GM21717 (cell line): ENCODE measurements around the gene FAM229A.

Experiments
- ATAC-seq: cut with Tn5 transposase; IDR thresholded peaks from one replicate; pipeline ENCODE4 v1.9.1; 2021; ENCODE audit warnings: mild to moderate bottlenecking, moderate library complexity; ENCODE audit not compliant: unreplicated experiment

The FAM229A gene

DNA sequence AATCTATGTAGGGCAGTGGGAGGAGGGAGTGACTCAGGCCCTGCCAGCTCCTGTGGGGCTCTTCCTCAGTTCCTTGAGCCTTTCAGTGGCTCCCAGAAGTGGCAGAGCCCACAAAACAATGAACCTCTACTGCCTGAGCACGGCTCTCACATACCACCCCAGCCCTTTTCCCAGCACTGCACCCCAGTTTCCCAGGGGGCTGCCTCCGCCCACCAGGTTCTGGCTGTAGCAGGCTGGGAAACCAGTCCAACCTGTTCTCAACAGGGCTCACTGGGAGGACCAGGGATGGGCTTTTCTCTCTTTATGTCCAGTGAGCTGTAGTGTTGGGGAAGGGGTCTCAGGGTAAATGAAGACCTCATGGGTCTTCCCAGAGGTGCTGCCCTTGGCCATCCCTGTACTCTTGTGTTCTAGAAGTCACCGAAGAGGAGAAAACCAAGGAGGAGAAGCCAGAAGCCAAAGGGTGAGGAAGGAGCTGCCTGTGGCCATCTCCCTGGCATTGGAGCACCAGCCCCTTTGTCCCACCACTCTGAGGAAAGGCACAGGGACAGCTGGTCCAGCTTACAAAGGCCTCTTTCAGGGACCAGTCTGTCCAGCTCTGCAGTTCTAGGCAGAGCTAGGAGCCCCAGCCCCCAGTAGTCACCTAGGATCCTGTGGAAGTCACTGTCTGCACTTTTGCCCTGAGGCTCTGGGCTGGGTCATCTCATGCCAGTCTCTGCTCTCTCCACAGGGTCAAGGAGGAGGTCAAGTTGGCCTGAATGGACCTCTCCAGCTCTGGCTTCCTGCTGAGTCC lies 29.8 kb downstream of the FAM229A start:
- ATAC-seq: no peak

DNA sequence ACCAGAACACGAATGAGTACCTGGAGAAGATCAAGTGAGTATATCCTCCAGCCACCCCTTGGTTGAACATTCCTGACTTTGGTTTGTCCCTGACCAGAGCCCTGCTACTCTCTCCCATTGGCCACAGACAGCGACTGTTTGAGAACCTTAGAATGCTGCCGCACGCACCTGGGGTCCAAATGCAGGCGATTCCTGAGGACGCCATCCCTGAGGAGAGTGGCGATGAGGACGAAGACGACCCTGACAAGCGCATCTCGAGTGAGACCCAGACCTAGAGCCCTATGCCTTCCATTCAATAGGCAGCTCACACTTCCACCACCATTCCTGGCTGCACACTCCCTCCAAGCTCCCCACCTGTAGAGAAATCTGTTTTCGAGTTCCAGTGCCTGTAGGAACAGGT lies 30.7 kb downstream of the FAM229A start:
- no peak for ATAC-seq

DNA sequence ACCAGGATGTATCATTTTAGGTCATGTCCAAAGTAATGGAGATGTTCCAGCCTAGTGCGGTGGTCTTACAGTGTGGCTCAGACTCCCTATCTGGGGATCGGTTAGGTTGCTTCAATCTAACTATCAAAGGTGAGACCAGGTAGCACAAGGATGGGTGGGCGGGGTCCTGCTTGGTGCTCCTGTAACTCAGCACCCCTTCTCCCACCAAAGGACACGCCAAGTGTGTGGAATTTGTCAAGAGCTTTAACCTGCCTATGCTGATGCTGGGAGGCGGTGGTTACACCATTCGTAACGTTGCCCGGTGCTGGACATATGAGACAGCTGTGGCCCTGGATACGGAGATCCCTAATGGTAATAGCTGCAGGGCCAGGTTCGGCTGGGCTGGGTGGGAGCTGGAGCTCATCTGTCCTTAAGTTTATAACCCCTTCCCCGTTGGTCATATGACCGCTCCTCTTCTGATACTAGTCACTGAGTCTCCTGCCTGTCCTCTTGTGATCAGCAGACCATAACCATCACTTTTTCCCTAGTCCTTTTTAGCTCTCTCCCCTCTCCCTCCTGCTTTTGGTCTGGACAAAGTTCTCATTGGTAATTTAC lies 31.6 kb downstream of the FAM229A start:
- no peak for ATAC-seq

DNA sequence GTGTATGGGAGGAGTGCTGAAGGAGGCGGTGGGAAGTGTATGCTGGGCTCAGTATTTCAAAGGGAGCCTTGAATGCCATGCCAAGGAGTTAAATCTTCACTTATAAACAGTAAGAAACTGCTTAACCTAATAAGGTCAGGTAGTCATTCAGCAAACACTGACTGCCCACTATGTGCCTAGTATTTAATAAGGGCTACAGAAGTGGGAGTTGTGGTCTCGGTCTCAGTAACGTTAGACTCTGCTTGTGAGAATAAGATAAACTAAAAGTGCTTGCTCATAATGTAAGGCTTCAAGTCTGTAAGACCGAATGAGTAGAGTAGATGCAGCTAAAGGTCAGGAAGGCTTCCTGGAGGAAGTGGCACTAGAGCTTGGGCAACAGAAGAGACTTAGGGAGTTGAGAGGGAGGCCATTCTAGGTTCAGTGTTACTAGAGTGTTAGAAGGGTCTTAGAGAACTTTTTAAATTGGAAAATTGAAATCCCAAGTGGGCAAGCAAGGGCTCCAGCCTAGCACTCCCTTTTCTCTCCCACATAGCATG lies 32.3 kb downstream of the FAM229A start:
- ATAC-seq: no peak

DNA sequence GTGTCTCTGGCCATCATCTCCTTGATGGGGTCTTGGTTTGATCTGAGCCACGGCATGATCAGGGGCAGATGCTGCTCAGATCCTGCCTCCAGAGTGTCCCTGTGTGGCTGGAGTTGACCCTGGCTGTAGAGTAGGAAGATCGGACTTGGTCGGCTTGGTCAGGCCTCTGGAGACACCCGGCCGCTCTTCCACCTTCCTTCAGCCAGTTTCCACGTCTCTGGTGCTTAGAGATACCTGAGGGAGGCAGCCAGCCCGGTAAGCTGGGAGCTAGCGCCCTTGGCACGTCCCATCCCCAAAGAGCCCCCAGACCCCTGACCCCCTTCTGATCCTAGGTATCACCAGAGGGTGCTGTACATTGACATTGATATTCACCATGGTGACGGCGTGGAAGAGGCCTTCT lies 35.1 kb downstream of the FAM229A start:
- ATAC-seq: no peak

DNA sequence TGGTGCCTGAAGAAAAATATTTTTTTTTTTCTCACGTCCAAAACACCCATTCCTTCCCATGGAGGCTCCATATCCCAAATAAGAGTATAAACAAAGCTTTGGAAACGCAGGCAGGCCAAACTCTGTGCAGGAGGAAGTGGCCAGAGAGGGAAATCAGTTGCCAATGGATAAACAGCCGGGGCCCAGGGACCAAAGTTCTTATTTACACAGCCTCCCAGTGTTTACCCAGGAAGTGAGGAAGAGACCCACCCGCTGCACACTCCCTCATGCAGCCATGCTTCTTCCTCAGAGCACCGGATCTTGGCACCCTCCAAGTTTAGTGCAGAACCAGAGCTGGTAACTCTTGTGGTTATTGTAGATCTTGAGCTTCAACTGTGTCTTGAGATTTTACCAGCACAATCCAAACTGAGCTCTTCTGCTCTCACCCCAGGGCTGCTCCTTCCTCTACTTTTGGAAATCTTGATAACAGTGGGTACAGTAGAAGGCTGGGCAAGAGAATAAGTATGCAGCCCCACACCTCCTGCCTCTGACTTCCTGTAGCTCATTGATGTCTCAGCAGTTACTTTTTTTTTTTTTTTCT lies 40.5 kb downstream of the FAM229A start:
- no peak for ATAC-seq

DNA sequence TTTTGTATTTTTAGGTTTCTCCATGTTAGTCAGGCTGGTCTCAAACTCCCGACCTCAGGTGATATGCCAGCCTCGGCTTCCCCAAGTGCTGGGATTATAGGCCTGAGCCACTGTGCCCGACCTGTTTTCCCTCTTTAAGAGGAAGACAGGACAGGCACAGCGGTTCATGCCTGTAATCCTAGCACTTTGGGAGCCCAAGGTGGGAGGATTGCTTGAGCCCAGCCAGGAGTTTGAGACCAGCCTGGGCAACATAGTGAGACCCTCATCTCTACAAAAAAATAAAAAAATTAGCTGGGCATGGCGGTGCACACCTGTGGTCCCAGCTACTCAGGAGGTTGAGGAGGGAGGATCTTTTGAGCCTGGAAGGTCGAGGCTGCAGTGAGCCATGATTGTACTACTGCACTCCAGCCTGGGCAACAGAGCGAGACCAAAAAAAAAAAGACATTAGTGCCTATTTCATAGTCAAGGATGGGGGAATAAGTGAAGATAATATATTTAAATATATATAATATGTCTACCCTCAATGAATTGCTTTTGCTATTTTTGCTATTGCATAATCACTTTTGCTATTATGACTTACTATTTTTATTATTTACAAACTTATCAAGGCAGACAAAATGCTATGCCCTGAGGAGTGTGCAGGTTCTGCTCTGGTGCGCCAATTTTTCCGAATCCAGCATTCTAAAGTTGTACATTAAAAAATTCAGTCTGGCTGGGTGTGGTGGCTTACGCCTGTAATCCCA lies 44.0 kb downstream of the FAM229A start:
- no peak for ATAC-seq

DNA sequence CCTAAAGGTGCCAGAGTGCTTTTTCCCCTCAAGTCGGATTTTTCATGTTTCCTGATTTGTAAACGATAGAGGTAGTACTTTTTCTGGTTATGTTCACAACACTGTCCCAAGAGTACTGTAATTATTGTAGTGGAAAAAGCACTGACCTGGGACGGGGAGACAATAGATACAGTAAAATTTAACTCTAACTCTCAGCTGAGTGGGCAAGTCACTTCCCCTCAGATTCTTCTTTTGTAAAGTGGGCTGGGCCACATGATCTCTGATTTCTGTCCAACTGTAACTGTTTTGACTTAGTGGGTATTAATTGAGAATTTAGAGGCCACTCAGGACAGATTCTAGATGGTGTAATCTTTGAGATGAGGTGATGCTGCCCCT lies 45.4 kb downstream of the FAM229A start:
- no peak for ATAC-seq

DNA sequence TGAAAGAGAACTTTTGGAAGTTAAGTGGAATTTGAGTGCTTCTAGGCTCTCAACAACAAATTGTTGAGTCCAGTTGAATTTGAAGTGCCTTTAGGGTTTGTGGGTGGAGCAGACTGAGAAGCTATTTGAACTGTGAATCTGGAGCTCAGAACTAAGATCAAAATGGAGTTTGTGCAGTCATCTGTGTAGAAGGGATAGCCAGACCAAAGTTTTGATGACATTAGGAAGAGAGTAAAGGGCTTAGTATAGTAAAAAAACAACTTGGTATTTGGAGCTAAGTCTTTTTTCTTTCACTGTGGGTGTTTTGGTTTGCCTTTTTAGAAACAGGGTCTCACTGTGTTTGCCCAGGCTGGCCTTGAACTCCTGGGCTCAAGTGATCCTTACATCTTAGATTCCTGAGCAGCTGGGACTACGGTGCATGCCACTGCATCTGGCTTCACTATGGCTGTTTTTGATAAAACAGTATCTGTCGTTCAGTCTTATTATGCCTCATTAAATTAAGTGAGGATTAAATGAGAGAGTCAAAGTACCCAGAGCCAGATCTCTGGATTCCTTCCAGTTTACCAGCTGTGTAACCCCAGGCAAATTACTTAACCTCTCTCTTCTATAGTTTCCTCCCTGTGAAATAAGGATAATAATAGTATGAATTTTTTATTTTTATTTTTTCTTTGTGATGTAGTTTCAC lies 50.4 kb downstream of the FAM229A start:
- ATAC-seq: no peak
